ENCODE results near the gene TFPT. TPM values are rescaled to one million over a fixed set of nuclear protein-coding genes. Genes with fewer than 3 reads are reported as not detected.
A peak's percentile ranks its signal among the peaks of the same experiment; 100 is the strongest.

Gene TFPT
- total and polyA plus RNA-seq, 2 of the 13 experiments (the other 11 are each of a cell fraction or from before 2014, with no cell fraction given) = 8.4 to 10.7 TPM

GRCh38 chr19:54115109-54116063, at the start of gene TFPT, which contains the start of gene PRPF31 (continued):
- no peak for TF ChIP-seq ZUFSP (CRISPR knock-in tag; IDR thresholded peaks at IDR 0.05; ENCODE audit: borderline replicate concordance)
- no peak for TF ChIP-seq ZNF790 (CRISPR knock-in tag; IDR thresholded peaks at IDR 0.05; ENCODE audit: borderline replicate concordance)
- no peak for TF ChIP-seq ZNF407 (CRISPR knock-in tag; IDR thresholded peaks at IDR 0.05; ENCODE audit: not compliant biosample characterization)
- TF ChIP-seq ZNF557 (CRISPR knock-in tag; IDR thresholded peaks at IDR 0.05) = peak; percentile 72; the same call in 1 of the 2 replicates
- TF ChIP-seq ZSCAN21 (CRISPR knock-in tag; IDR thresholded peaks at IDR 0.05; ENCODE audit: borderline replicate concordance) = peak; percentile 52; the same call in 1 of the 2 replicates
- TF ChIP-seq ZNF136 (CRISPR knock-in tag; IDR thresholded peaks at IDR 0.05; ENCODE audit: low read depth) = 0 out of 2 replicates have a peak, but pooled peaks have one; percentile 42
- TF ChIP-seq ZC3H13 (CRISPR knock-in tag; IDR thresholded peaks at IDR 0.05) = peak; percentile 92
- no peak for TF ChIP-seq SATB2 (CRISPR knock-in tag; IDR thresholded peaks at IDR 0.05)
- no peak for TF ChIP-seq ZNF724P (CRISPR knock-in tag; IDR thresholded peaks at IDR 0.05; ENCODE audit: borderline replicate concordance)
- no peak for TF ChIP-seq USF2 (IDR thresholded peaks at IDR 0.05; ENCODE audit: low read depth, low read length)
- no peak for TF ChIP-seq USF2 (CRISPR knock-in tag; IDR thresholded peaks at IDR 0.05; ENCODE audit: borderline replicate concordance)
- TF ChIP-seq ZNF770 (CRISPR knock-in tag; IDR thresholded peaks at IDR 0.05) = peak; percentile 65
- no peak for TF ChIP-seq ZNF235 (CRISPR knock-in tag; IDR thresholded peaks at IDR 0.05; ENCODE audit: borderline replicate concordance)
